ENCODE data around the gene TEDC1.

TEDC1 gene

GRCh38 chr14:105502446-105503295 is 11.6 kb downstream of the TEDC1 start:
- no peak for TF ChIP-seq CTCF (IDR thresholded peaks at IDR 0.05)

DNA sequence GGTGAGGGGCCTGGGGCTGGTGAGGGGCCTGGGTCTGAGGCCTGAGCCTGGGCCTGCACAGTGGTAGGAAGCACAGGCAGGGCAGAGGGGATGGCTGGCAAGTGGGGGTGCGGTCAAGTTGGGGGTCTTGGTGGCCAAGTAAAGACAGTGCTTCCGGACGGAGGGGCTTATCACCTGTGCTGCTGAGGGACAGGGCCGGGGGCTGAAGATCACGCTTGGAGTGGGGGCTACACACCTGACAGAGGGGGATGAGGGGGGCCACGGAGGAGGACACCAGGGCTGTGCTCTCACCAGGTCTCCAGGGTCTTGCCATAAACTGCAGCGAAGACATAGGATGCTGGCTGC is 12.2 kb downstream of the TEDC1 start:
- TF ChIP-seq CTCF (IDR thresholded peaks at IDR 0.05), result no peak

GRCh38 chr14:105503935-105504692 is 13.1 kb downstream of the TEDC1 start:
- no peak for TF ChIP-seq CTCF (IDR thresholded peaks at IDR 0.05)

GRCh38 chr14:105505101-105505500 is 14.1 kb downstream of the TEDC1 start:
- TF ChIP-seq CTCF (IDR thresholded peaks at IDR 0.05), result no peak

DNA sequence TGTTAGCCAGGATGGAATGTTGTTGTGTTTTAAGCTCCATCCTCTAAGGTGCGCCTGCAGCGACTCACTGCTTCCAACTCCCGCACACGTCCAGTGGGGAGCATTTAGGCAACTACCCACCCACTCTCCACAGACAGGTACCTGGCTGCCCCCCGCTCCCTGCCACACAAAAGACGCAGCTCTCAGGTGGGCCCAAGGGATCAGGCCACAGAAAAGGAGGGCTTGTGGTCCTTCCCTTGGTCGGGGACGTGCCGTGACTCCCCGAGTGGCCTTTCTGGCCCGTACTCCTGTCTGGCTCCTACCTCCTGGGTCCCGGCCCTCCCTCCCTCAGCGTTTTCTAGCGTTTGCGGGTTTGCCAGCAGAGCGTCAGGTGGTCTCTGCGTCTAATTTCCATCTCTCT is 16.2 kb downstream of the TEDC1 start:
- no peak for TF ChIP-seq CTCF (IDR thresholded peaks at IDR 0.05)

DNA sequence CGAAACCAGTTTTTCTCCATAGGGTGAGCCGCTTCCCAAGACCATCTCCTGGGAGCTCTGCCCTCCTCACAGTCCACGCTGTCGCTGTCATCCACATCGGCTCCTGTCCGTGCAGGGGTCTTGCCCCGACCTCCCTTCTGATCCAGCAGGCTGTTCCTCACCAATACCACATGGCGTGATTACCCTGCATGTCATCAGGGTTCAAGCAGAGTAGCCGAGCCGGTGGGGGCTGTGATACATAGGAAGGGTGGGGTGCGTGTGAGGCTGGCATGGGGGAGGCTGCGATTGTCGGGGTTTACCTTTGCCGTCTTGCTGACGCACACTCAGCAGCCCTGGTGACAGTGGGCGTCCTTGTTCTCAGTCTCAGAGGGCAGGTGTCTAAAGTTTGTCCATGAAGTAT is 17.0 kb downstream of the TEDC1 start:
- TF ChIP-seq CTCF (IDR thresholded peaks at IDR 0.05), result no peak

DNA sequence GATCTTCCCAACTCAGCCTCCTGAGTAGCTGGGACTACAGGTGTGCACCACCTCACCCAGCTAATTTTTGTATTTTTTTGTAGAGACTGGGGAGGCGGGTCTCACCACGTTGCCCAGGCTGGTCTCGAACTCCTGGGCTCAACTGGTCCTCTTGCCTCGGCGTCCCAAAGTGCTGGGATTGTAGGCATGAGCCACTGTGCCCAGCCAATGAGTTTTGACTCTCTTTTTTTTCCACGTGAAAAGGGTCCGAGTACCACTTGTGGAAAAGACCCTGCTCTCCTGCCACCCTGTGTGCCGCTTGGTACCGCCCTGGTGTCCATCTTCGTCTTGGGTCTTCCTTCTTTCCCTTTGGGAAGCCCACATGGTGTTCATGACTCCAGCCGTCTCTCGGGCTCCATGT is 17.6 kb downstream of the TEDC1 start:
- TF ChIP-seq CTCF (IDR thresholded peaks at IDR 0.05), result no peak

Data from LNCAP (cell line).